HUES48 (cell line): ENCODE measurements around the gene PLEKHG2.
A peak's percentile ranks its signal among the peaks of the same experiment; 100 is the strongest.

Experiments
- H3K27ac ChIP-seq: one replicate; pipeline ENCODE4 v1.7.0; 2013; ENCODE audit warnings: low read depth, low read length, inconsistent platforms
- H3K27me3 ChIP-seq: 2 replicates; pipeline ENCODE4 v1.6.1; 2013; ENCODE audit warnings: mild to moderate bottlenecking, low read length; ENCODE audit not compliant: control insufficient read depth, insufficient read depth
- H3K36me3 ChIP-seq: 2 replicates; pipeline ENCODE4 v1.6.1; 2013; ENCODE audit warnings: low read length; ENCODE audit not compliant: control insufficient read depth, insufficient read depth
- H3K4me1 ChIP-seq: 2 replicates; pipeline ENCODE4 v1.6.1; 2013; ENCODE audit warnings: mild to moderate bottlenecking, low read length; ENCODE audit not compliant: control insufficient read depth, insufficient read depth
- H3K4me3 ChIP-seq: 2 replicates; pipeline ENCODE4 v1.5.1; 2013; ENCODE audit warnings: mild to moderate bottlenecking, low read depth, low read length
- H3K9ac ChIP-seq: 2 replicates; pipeline ENCODE4 v1.6.1; 2013; ENCODE audit warnings: mild to moderate bottlenecking, low read depth, low read length, moderate library complexity
- H3K9me3 ChIP-seq: 2 replicates; pipeline ENCODE4 v1.6.1; 2013; ENCODE audit warnings: low read length; ENCODE audit not compliant: control insufficient read depth, insufficient read depth

Gene PLEKHG2

GRCh38 chr19:39408392-39409207, 3.9 kb upstream of the PLEKHG2 start:
- no peak overlapping the region for H3K9ac ChIP-seq
- H3K4me1 ChIP-seq: peaks cover 34% of the 10 kb centered on the region

GRCh38 chr19:39409208-39410016, 3.1 kb upstream of the PLEKHG2 start:
- peak overlapping the region; percentile 81 for H3K4me3 ChIP-seq
- H3K4me1 ChIP-seq: peaks cover 32% of the 10 kb centered on the region
- peak overlapping the region; percentile 91 for H3K9ac ChIP-seq
- H3K36me3 ChIP-seq: 0 out of 2 replicates have a peak, but pooled peaks cover 4% of the 10 kb centered on the region
- H3K9me3 ChIP-seq: no peaks in the 10 kb centered on the region
- H3K27ac ChIP-seq: peak overlapping the region; percentile 97
- H3K27me3 ChIP-seq: no peaks in the 10 kb centered on the region

More at GRCh38 chr19:39408392-39409207, 3.9 kb upstream of the PLEKHG2 start:
- Histone ChIP-seq H3K36me3 (0 out of 2 replicates have a peak, but pooled peaks cover 4% of the 10 kb centered on the region), H3K4me3 (peak overlapping the region; percentile 99), H3K27ac (peak overlapping the region; percentile 97), H3K9me3 (no peaks in the 10 kb centered on the region), H3K27me3 (no peaks in the 10 kb centered on the region)

- H3K27ac ChIP-seq: peak overlapping the region; percentile 97
- H3K4me3 ChIP-seq: peak overlapping the region; percentile 81
- peaks cover 39% of the 10 kb centered on the region for H3K4me1 ChIP-seq
These were observed 2.2 kb upstream of the PLEKHG2 start for GRCh38 chr19:39410017-39410830.

GRCh38 chr19:39410831-39411080, 1.7 kb upstream of the PLEKHG2 start:
- Histone ChIP-seq H3K27ac (peak overlapping the region; percentile 97), H3K4me1 (peaks cover 37% of the 10 kb centered on the region)

More at GRCh38 chr19:39410017-39410830, 2.2 kb upstream of the PLEKHG2 start:
- no peaks in the 10 kb centered on the region for H3K9me3 ChIP-seq
- H3K27me3 ChIP-seq: no peaks in the 10 kb centered on the region
- peak overlapping the region; percentile 91 for H3K9ac ChIP-seq
- 0 out of 2 replicates have a peak, but pooled peaks cover 8% of the 10 kb centered on the region for H3K36me3 ChIP-seq

GRCh38 chr19:39411081-39411831, 1.2 kb upstream of the PLEKHG2 start:
- Histone ChIP-seq H3K4me3 (peak overlapping the region; percentile 81), H3K9ac (no peak overlapping the region)

More at GRCh38 chr19:39410831-39411080, 1.7 kb upstream of the PLEKHG2 start:
- H3K4me3 ChIP-seq: peak overlapping the region; percentile 81
- no peaks in the 10 kb centered on the region for H3K9me3 ChIP-seq
- H3K36me3 ChIP-seq: peaks cover 12% of the 10 kb centered on the region
- H3K27me3 ChIP-seq: no peaks in the 10 kb centered on the region
- H3K9ac ChIP-seq: 0 out of 2 replicates have a peak overlapping the region, but pooled peaks have one; percentile 91

GRCh38 chr19:39411832-39412099, 703 bp upstream of the PLEKHG2 start:
- Histone ChIP-seq H3K9me3 (no peaks in the 10 kb centered on the region), H3K4me3 (peak overlapping the region; percentile 65), H3K9ac (no peak overlapping the region), H3K27ac (peak overlapping the region; percentile 97), H3K4me1 (peaks cover 31% of the 10 kb centered on the region), H3K27me3 (no peaks in the 10 kb centered on the region), H3K36me3 (peaks cover 22% of the 10 kb centered on the region)

More at GRCh38 chr19:39411081-39411831, 1.2 kb upstream of the PLEKHG2 start:
- H3K36me3 ChIP-seq: peaks cover 17% of the 10 kb centered on the region
- H3K4me1 ChIP-seq: peaks cover 32% of the 10 kb centered on the region
- no peaks in the 10 kb centered on the region for H3K9me3 ChIP-seq
- no peaks in the 10 kb centered on the region for H3K27me3 ChIP-seq
- H3K27ac ChIP-seq: peak overlapping the region; percentile 97

- Histone ChIP-seq H3K4me3 (peak overlapping the region; percentile 98), H3K36me3 (peaks cover 32% of the 10 kb centered on the region), H3K4me1 (peaks cover 31% of the 10 kb centered on the region), H3K27me3 (no peaks in the 10 kb centered on the region), H3K9me3 (no peaks in the 10 kb centered on the region), H3K27ac (peak overlapping the region; percentile 98), H3K9ac (peak overlapping the region; percentile 92)
These were observed 400 bp downstream of the PLEKHG2 start for GRCh38 chr19:39412867-39413271.

- H3K4me3 ChIP-seq: peak overlapping the region; percentile 98
- peaks cover 31% of the 10 kb centered on the region for H3K4me1 ChIP-seq
- no peaks in the 10 kb centered on the region for H3K9me3 ChIP-seq
- H3K27ac ChIP-seq: peak overlapping the region; percentile 98
- H3K27me3 ChIP-seq: no peaks in the 10 kb centered on the region
- H3K36me3 ChIP-seq: peaks cover 32% of the 10 kb centered on the region
- H3K9ac ChIP-seq: peak overlapping the region; percentile 92
These were observed 922 bp downstream of the PLEKHG2 start for GRCh38 chr19:39413272-39413910.

GRCh38 chr19:39413911-39414608, 1.6 kb downstream of the PLEKHG2 start:
- peaks cover 24% of the 10 kb centered on the region for H3K4me1 ChIP-seq
- H3K27ac ChIP-seq: peak overlapping the region; percentile 98
- no peaks in the 10 kb centered on the region for H3K27me3 ChIP-seq
- H3K9me3 ChIP-seq: no peaks in the 10 kb centered on the region
- peaks cover 38% of the 10 kb centered on the region for H3K36me3 ChIP-seq
- H3K4me3 ChIP-seq: peak overlapping the region; percentile 98
- peak overlapping the region; percentile 13 for H3K9ac ChIP-seq
